ENCODE results near the gene RMDN3. TPM values are rescaled to one million over a fixed set of nuclear protein-coding genes. Genes with fewer than 3 reads are reported as not detected.

Gene RMDN3
- total RNA-seq, 1 experiment from 2014 or later: 28.3 TPM

DNA sequence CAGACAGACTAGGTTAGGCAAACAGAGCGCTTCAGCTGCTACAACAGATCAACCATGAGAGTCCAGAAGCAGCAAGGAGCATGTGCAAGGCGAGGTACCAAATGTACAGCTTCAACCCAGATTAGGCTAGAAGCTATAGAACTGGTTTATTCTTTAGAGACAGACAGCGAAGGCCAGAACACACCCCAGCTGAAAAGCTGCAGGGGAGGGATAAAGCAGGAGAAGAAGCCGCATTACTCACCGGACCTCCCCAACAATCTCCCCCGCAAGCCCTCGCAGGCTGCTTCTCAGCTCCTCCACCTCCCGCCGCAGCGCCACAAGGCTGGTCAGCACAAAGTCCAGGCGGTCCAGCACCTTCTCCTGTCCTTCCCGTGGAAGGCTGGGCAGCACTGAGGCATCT lies 3.3 kb downstream of the RMDN3 start:
- no peak overlapping the region for H3K4ac ChIP-seq (ENCODE audit: low read depth, low read length)
- H4K5ac ChIP-seq (ENCODE audit: insufficient read length, low read depth, low read length): no peak overlapping the region
- H3K14ac ChIP-seq (ENCODE audit: insufficient read depth, low read length): no peak overlapping the region
- H3K9me3 ChIP-seq (ENCODE audit: control insufficient read depth, low read depth, low read length): no peaks in the 10 kb centered on the region
- no peaks in the 10 kb centered on the region for H3K27me3 ChIP-seq (ENCODE audit: insufficient read depth, low read length)
- Mint-ChIP-seq H3K36me3 (ENCODE audit: insufficient read depth in 1 of 3, low read depth in 3 of 3) (peaks cover 4 to 20% (median 14%) of the 10 kb centered on the region in 3 experiments; a peak in 5 of 7 replicates), H3K9me3 (no peaks in the 10 kb centered on the region), H3K4me1 (peaks cover 10 to 20% of the 10 kb centered on the region in 2 experiments), H3K27me3 (ENCODE audit: low read depth) (no peaks in the 10 kb centered on the region), H3K27ac (no peak overlapping the region), H3K4me3 (no peak overlapping the region)
- no peak overlapping the region for H3K9ac ChIP-seq (ENCODE audit: extremely low read depth, insufficient read length, low read length)
- peaks cover 3% of the 10 kb centered on the region for H3K23me2 ChIP-seq (ENCODE audit: insufficient read length, low read depth, low read length, poor library complexity, severe bottlenecking)
- no peak overlapping the region for H3K18ac ChIP-seq (ENCODE audit: insufficient read length, low read depth, low read length)
- H2BK5ac ChIP-seq (ENCODE audit: insufficient read length, low read length): no peak overlapping the region
- H3K79me1 ChIP-seq (ENCODE audit: insufficient read depth, low read depth, low read length, poor library complexity, severe bottlenecking): no peaks in the 10 kb centered on the region
- H2BK12ac ChIP-seq (ENCODE audit: insufficient read length, low read depth, low read length): no peak overlapping the region
- H3K79me2 ChIP-seq (ENCODE audit: insufficient read depth, low read length): no peaks in the 10 kb centered on the region
- H4K8ac ChIP-seq (replicated peaks; ENCODE audit: insufficient read length, low read depth, low read length): no peak overlapping the region
- DNase-seq: no peak
- no peak overlapping the region for H2AFZ ChIP-seq (ENCODE audit: low read length)
- H2BK15ac ChIP-seq (ENCODE audit: low read depth, low read length): no peak overlapping the region
- H3K4me2 ChIP-seq (ENCODE audit: insufficient read depth, insufficient read length, low read length): no peak overlapping the region
- no peak overlapping the region for H2BK20ac ChIP-seq (ENCODE audit: low read depth, low read length, poor library complexity, severe bottlenecking)
- no peak overlapping the region for H3K27ac ChIP-seq (ENCODE audit: insufficient read length, low read depth, low read length)
- H3T11ph ChIP-seq (ENCODE audit: low read length): no peak overlapping the region
- no peak for TF ChIP-seq CTCF (conservative IDR thresholded peaks at IDR 0.05)
- no peaks in the 10 kb centered on the region for H4K20me1 ChIP-seq (ENCODE audit: control insufficient read depth, insufficient read depth, insufficient read length)
- WGBS (ENCODE audit: extremely low coverage, insufficient read length, low lambda C conversion rate): no CpG with 5 or more reads among the region's 12 CpGs
- no peak overlapping the region for H3K56ac ChIP-seq (ENCODE audit: insufficient read length, low read depth, low read length)
- H3K4me1 ChIP-seq (ENCODE audit: insufficient read depth, low read length): no peaks in the 10 kb centered on the region
- no peak overlapping the region for H2BK120ac ChIP-seq (ENCODE audit: low read depth, low read length, poor library complexity, severe bottlenecking)
- H4K91ac ChIP-seq (ENCODE audit: insufficient read length, low read depth, low read length): no peak overlapping the region
- no peak overlapping the region for H3K23ac ChIP-seq (ENCODE audit: insufficient read length, low read depth, low read length)
- no peak overlapping the region for H2AK5ac ChIP-seq (ENCODE audit: insufficient read length, low read length)

All from H9 (cell line).